Measurements from ENCODE around the gene SKI.

- TF ChIP-seq, protein P1, sequence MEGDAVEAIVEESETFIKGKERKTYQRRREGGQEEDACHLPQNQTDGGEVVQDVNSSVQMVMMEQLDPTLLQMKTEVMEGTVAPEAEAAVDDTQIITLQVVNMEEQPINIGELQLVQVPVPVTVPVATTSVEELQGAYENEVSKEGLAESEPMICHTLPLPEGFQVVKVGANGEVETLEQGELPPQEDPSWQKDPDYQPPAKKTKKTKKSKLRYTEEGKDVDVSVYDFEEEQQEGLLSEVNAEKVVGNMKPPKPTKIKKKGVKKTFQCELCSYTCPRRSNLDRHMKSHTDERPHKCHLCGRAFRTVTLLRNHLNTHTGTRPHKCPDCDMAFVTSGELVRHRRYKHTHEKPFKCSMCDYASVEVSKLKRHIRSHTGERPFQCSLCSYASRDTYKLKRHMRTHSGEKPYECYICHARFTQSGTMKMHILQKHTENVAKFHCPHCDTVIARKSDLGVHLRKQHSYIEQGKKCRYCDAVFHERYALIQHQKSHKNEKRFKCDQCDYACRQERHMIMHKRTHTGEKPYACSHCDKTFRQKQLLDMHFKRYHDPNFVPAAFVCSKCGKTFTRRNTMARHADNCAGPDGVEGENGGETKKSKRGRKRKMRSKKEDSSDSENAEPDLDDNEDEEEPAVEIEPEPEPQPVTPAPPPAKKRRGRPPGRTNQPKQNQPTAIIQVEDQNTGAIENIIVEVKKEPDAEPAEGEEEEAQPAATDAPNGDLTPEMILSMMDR (IDR thresholded peaks at IDR 0.05; ENCODE audit: low read length): no peak
- TF ChIP-seq EZH2 (IDR thresholded peaks at IDR 0.05; ENCODE audit: borderline replicate concordance, low read length): no peak
Observed at GRCh38 chr1:2260917-2261316, 32.8 kb downstream of the SKI start.

All from OCI-LY1 (cell line).